GM12878 (cell line): Measurements from ENCODE around the gene GJC1. TPM values are rescaled to one million over a fixed set of nuclear protein-coding genes. Genes with fewer than 3 reads are reported as not detected.

Experiments used
- polyA plus RNA-seq, 11 experiments: library from polyadenylated mRNA; depleted of rRNA in 4 of 11; unstranded in 6 of 11; stranded (reverse) in 5 of 11; fragments of >200 nt; fragmentation: Nextera tagmentation in 4 of 11; fragmentation: Illumina TruSeq in 1 of 11; extraction: Ambion mirVana in 4 of 11; extraction: Trizol in 1 of 11; gene quantifications; 1 replicate in 1 of 11; 2 replicates in 10 of 11; pipeline versions ENCODE4 v1.2.1 to v1.2.3, GENCODE V29; 2011 to 2016; ENCODE audit warnings: inconsistent platforms in 2 of 11, missing spikeins in 2 of 11, low read depth in 1 of 11
- total RNA-seq, 4 experiments: library from RNA; depleted of rRNA in 3 of 4; stranded (reverse); fragments of >200 nt in 3 of 4; fragmentation: Illumina TruSeq in 1 of 4; extraction: Trizol in 1 of 4; gene quantifications; 2 replicates each; pipeline versions ENCODE4 v1.2.1 to v1.2.3, GENCODE V29; 2013 to 2021
- TF ChIP-seq, protein P1 (sequence below): fragments of 450-650 bp; IDR thresholded peaks from 2 replicates; pipeline ENCODE4 v1.6.1; 2017; ENCODE audit warnings: low read depth, mild to moderate bottlenecking, moderate library complexity

The GJC1 gene
- total and polyA plus RNA-seq, 10 of the 15 experiments (the other 5 are each of a cell fraction or from before 2014, with no cell fraction given), result 0.37 to 3.4 (median 0.90) TPM

DNA sequence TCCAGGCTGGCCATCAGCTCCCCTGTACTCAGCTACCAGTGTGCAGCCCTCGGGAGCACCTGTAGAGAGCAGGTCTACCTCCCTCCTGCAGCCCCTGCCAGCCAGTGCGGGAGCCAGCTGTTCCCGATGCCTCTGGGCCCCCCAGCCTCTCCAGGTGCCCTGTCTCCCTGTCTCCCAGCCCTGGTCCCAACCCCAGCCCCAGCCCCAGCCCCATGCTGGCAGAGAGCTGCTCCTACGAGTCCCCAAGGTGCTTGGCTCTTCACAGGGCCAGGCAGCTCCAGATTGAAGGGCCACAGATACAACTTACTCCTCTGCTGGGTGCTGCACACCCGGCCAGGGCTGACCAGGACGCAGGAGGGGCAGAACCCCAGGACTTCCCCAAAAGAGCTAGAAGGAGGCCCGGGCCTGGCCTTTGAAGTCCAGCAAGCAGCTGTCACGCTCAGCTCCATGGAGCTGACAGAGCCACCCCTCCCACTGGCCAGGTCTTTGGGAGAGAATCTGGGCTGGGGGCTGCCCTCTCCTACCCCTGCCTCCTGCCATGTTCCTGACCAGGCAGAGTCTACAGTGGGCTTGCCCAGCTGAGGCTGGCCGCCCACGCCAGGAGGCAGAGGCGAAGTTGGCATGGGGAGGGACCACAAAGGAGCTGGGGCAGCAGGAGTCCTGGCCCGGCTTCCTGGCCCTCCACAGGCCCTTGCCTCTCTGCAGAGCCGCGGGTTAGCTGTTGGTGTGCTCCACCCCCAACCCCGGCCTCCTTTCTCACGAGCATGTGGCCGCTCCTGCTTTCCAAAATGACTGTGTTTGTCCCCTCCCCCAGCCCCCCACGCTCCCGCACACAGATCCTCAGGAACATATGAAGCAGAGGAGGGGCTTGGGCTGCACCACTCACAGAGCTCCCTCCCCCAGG lies 80.8 kb downstream of the GJC1 start (continued):
- TF ChIP-seq, protein P1, sequence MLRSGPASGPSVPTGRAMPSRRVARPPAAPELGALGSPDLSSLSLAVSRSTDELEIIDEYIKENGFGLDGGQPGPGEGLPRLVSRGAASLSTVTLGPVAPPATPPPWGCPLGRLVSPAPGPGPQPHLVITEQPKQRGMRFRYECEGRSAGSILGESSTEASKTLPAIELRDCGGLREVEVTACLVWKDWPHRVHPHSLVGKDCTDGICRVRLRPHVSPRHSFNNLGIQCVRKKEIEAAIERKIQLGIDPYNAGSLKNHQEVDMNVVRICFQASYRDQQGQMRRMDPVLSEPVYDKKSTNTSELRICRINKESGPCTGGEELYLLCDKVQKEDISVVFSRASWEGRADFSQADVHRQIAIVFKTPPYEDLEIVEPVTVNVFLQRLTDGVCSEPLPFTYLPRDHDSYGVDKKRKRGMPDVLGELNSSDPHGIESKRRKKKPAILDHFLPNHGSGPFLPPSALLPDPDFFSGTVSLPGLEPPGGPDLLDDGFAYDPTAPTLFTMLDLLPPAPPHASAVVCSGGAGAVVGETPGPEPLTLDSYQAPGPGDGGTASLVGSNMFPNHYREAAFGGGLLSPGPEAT, result no peak
- TF ChIP-seq, all 136 proteins: peak for 0

Other genes with a start within 250 kb of the GJC1 start
Only the 7 nearest of the 11 such genes appear.
- gene DBF4B, start 121.6 kb downstream of the GJC1 start, total RNA-seq (2014; rRNA removed), result 10.0 and 12.1 TPM in 2 replicates
- gene DBF4B, start 121.6 kb downstream of the GJC1 start, total RNA-seq (2014; rRNA removed; fragmentation: Illumina TruSeq; extraction: Trizol), result 10.2 and 11.4 TPM in 2 replicates
- 16.7 and 24.6 TPM in 2 replicates for gene DBF4B, start 121.6 kb downstream of the GJC1 start, total RNA-seq (2021)
- gene DBF4B, start 121.6 kb downstream of the GJC1 start, polyA plus RNA-seq (2011; rRNA removed), result 14.6 and 20.4 TPM in 2 replicates
- 15.8 and 21.8 TPM in 2 replicates for gene DBF4B, start 121.6 kb downstream of the GJC1 start, polyA plus RNA-seq (2014; fragmentation: Illumina TruSeq; extraction: Trizol)
- gene DBF4B, start 121.6 kb downstream of the GJC1 start, polyA plus RNA-seq (2014; fragmentation: Nextera tagmentation; extraction: Ambion mirVana), result 1 to 10 TPM; 2.4 to 2.5 TPM
- gene DBF4B, start 121.6 kb downstream of the GJC1 start, polyA plus RNA-seq (2014; rRNA removed), result 20.5 and 21.6 TPM in 2 replicates
- gene DBF4B, start 121.6 kb downstream of the GJC1 start, polyA plus RNA-seq (2016; fragmentation: Nextera tagmentation; extraction: Ambion mirVana), result 10 to 100 TPM; 16.4 to 17.3 TPM
- not detected in 2 replicates for gene ADAM11, start 71.3 kb downstream of the GJC1 start, total RNA-seq (2014; rRNA removed)
- 0.04 and 0.05 TPM in 2 replicates for gene ADAM11, start 71.3 kb downstream of the GJC1 start, total RNA-seq (2014; rRNA removed; fragmentation: Illumina TruSeq; extraction: Trizol)
- gene ADAM11, start 71.3 kb downstream of the GJC1 start, total RNA-seq (2021), result 0.13 and 0.26 TPM in 2 replicates
- 0.26 and 0.35 TPM in 2 replicates for gene ADAM11, start 71.3 kb downstream of the GJC1 start, polyA plus RNA-seq (2011; rRNA removed)
- 0.03 TPM in 1 of 2 replicates, not detected in the other for gene ADAM11, start 71.3 kb downstream of the GJC1 start, polyA plus RNA-seq (2014; fragmentation: Illumina TruSeq; extraction: Trizol)
- not detected for gene ADAM11, start 71.3 kb downstream of the GJC1 start, polyA plus RNA-seq (2014; fragmentation: Nextera tagmentation; extraction: Ambion mirVana)
- gene ADAM11, start 71.3 kb downstream of the GJC1 start, polyA plus RNA-seq (2014; rRNA removed), result 0.03 and 0.37 TPM in 2 replicates
- under 1 TPM; 0.03 to 0.06 TPM for gene ADAM11, start 71.3 kb downstream of the GJC1 start, polyA plus RNA-seq (2016; fragmentation: Nextera tagmentation; extraction: Ambion mirVana)
- not detected in 2 replicates for gene HIGD1B, start 17.6 kb upstream of the GJC1 start, total RNA-seq (2014; rRNA removed)
- not detected in 2 replicates for gene HIGD1B, start 17.6 kb upstream of the GJC1 start, total RNA-seq (2014; rRNA removed; fragmentation: Illumina TruSeq; extraction: Trizol)
- not detected in 2 replicates for gene HIGD1B, start 17.6 kb upstream of the GJC1 start, total RNA-seq (2021)
- gene HIGD1B, start 17.6 kb upstream of the GJC1 start, polyA plus RNA-seq (2011; rRNA removed), result not detected in 2 replicates
- not detected in 2 replicates for gene HIGD1B, start 17.6 kb upstream of the GJC1 start, polyA plus RNA-seq (2014; fragmentation: Illumina TruSeq; extraction: Trizol)
- not detected for gene HIGD1B, start 17.6 kb upstream of the GJC1 start, polyA plus RNA-seq (2014; fragmentation: Nextera tagmentation; extraction: Ambion mirVana)
- not detected in 2 replicates for gene HIGD1B, start 17.6 kb upstream of the GJC1 start, polyA plus RNA-seq (2014; rRNA removed)
- gene HIGD1B, start 17.6 kb upstream of the GJC1 start, polyA plus RNA-seq (2016; fragmentation: Nextera tagmentation; extraction: Ambion mirVana), result 1 to 10 TPM in 1 of 2 experiments, not detected in 1; 1.0 TPM
- gene EFTUD2, start 69.2 kb upstream of the GJC1 start, total RNA-seq (2014; rRNA removed), result 92.0 and 98.1 TPM in 2 replicates
- 115 and 124 TPM in 2 replicates for gene EFTUD2, start 69.2 kb upstream of the GJC1 start, total RNA-seq (2014; rRNA removed; fragmentation: Illumina TruSeq; extraction: Trizol)
- 154 and 159 TPM in 2 replicates for gene EFTUD2, start 69.2 kb upstream of the GJC1 start, total RNA-seq (2021)
- 198 and 251 TPM in 2 replicates for gene EFTUD2, start 69.2 kb upstream of the GJC1 start, polyA plus RNA-seq (2011; rRNA removed)
- gene EFTUD2, start 69.2 kb upstream of the GJC1 start, polyA plus RNA-seq (2014; fragmentation: Illumina TruSeq; extraction: Trizol), result 128 and 156 TPM in 2 replicates
- gene EFTUD2, start 69.2 kb upstream of the GJC1 start, polyA plus RNA-seq (2014; fragmentation: Nextera tagmentation; extraction: Ambion mirVana), result 10 to 100 TPM; 33.0 to 39.4 TPM
- gene EFTUD2, start 69.2 kb upstream of the GJC1 start, polyA plus RNA-seq (2014; rRNA removed), result 114 and 115 TPM in 2 replicates
- 100 to 1,000 TPM; 157 to 173 TPM for gene EFTUD2, start 69.2 kb upstream of the GJC1 start, polyA plus RNA-seq (2016; fragmentation: Nextera tagmentation; extraction: Ambion mirVana)
- gene GFAP, start 85.2 kb upstream of the GJC1 start, total RNA-seq (2014; rRNA removed), result not detected in 2 replicates
- not detected in 2 replicates for gene GFAP, start 85.2 kb upstream of the GJC1 start, total RNA-seq (2014; rRNA removed; fragmentation: Illumina TruSeq; extraction: Trizol)
- gene GFAP, start 85.2 kb upstream of the GJC1 start, total RNA-seq (2021), result not detected in 2 replicates
- gene GFAP, start 85.2 kb upstream of the GJC1 start, polyA plus RNA-seq (2011; rRNA removed), result not detected in 2 replicates
- gene GFAP, start 85.2 kb upstream of the GJC1 start, polyA plus RNA-seq (2014; fragmentation: Illumina TruSeq; extraction: Trizol), result not detected in 2 replicates
- under 1 TPM in 1 of 2 experiments, not detected in 1; 0.04 TPM for gene GFAP, start 85.2 kb upstream of the GJC1 start, polyA plus RNA-seq (2014; fragmentation: Nextera tagmentation; extraction: Ambion mirVana)
- gene GFAP, start 85.2 kb upstream of the GJC1 start, polyA plus RNA-seq (2014; rRNA removed), result not detected in 2 replicates
- gene GFAP, start 85.2 kb upstream of the GJC1 start, polyA plus RNA-seq (2016; fragmentation: Nextera tagmentation; extraction: Ambion mirVana), result under 1 TPM in 1 of 2 experiments, not detected in 1; 0.25 TPM
- 10.6 and 12.0 TPM in 2 replicates for gene KIF18B, start 117.5 kb upstream of the GJC1 start, total RNA-seq (2014; rRNA removed)
- 9.2 and 10.3 TPM in 2 replicates for gene KIF18B, start 117.5 kb upstream of the GJC1 start, total RNA-seq (2014; rRNA removed; fragmentation: Illumina TruSeq; extraction: Trizol)
- gene KIF18B, start 117.5 kb upstream of the GJC1 start, total RNA-seq (2021), result 39.4 and 44.4 TPM in 2 replicates
- 14.2 and 28.6 TPM in 2 replicates for gene KIF18B, start 117.5 kb upstream of the GJC1 start, polyA plus RNA-seq (2011; rRNA removed)
- gene KIF18B, start 117.5 kb upstream of the GJC1 start, polyA plus RNA-seq (2014; fragmentation: Illumina TruSeq; extraction: Trizol), result 11.9 and 22.0 TPM in 2 replicates
- gene KIF18B, start 117.5 kb upstream of the GJC1 start, polyA plus RNA-seq (2014; fragmentation: Nextera tagmentation; extraction: Ambion mirVana), result 1 to 10 TPM; 2.8 to 3.1 TPM
- gene KIF18B, start 117.5 kb upstream of the GJC1 start, polyA plus RNA-seq (2014; rRNA removed), result 44.7 and 46.2 TPM in 2 replicates
- gene KIF18B, start 117.5 kb upstream of the GJC1 start, polyA plus RNA-seq (2016; fragmentation: Nextera tagmentation; extraction: Ambion mirVana), result 10 to 100 TPM; 20.4 to 20.5 TPM
- not detected in 2 replicates for gene C1QL1, start 138.0 kb upstream of the GJC1 start, total RNA-seq (2014; rRNA removed)
- not detected in 2 replicates for gene C1QL1, start 138.0 kb upstream of the GJC1 start, total RNA-seq (2014; rRNA removed; fragmentation: Illumina TruSeq; extraction: Trizol)
- not detected in 2 replicates for gene C1QL1, start 138.0 kb upstream of the GJC1 start, total RNA-seq (2021)
- gene C1QL1, start 138.0 kb upstream of the GJC1 start, polyA plus RNA-seq (2011; rRNA removed), result not detected in 2 replicates
- not detected in 2 replicates for gene C1QL1, start 138.0 kb upstream of the GJC1 start, polyA plus RNA-seq (2014; fragmentation: Illumina TruSeq; extraction: Trizol)
- not detected for gene C1QL1, start 138.0 kb upstream of the GJC1 start, polyA plus RNA-seq (2014; fragmentation: Nextera tagmentation; extraction: Ambion mirVana)
- gene C1QL1, start 138.0 kb upstream of the GJC1 start, polyA plus RNA-seq (2014; rRNA removed), result not detected in 2 replicates
- not detected for gene C1QL1, start 138.0 kb upstream of the GJC1 start, polyA plus RNA-seq (2016; fragmentation: Nextera tagmentation; extraction: Ambion mirVana)